NCI-H187 (cell line): ENCODE data around the gene CREB3L2.
A peak's percentile ranks its signal among the peaks of the same experiment; 100 is the strongest.
"Not testable (repeated sequence)": the region's sequence is repeated elsewhere in the genome, so short reads cannot be mapped to it uniquely, and the experiment has no call there.

ENCODE experiments used
- DNase-seq, 2 experiments: peaks; one replicate each; lab custom pipeline; 2025; lab: John Stamatoyannopoulos, UW

The CREB3L2 gene

DNA sequence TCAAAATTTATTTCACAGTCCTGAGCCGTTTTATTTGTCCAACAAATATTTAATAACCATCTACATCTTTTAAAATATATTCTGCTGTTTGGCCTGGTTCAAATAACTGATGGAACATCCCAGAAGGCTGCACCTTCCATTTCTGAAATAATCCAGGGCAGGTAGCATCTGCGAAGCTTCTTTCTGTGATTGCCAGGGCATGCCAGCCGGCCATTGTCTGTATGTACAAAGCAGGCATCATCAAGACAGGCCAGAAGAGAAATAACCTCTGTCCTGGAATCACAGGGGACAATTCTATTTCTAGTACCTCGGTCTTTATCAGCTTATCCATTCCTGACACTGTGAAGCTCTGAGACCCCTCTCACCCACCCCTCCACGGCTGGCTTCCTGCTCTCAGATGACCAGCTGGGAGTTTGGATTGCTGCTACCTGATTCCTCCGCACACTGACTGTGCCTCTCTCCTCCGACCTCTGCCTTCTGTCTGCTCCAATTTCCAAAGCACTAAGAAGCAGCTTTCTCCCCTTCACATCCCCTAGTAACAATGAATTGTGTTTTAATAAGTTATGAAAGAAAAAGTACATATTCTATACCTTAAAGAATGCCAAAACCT lies 163.1 kb downstream of the CREB3L2 start:
- DNase-seq = no peak

DNA sequence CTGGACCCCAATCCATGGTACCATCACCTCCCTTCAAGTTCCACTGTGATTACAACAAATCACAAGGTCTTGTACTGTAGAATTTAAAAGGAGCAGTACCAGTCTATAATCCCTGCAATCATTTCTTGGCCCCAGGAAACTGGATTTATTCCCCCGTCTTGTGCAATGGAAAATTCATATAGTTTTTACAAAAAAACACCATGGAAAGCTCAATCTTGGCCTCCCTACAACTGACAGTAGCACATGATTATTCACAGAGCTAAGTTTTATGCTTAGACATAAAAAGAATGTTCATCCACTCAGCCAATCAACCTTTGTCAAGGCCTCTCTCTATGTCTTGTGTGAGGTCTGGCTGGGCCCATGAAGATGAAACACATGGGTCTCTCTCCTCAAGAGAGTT lies 165.3 kb downstream of the CREB3L2 start:
- DNase-seq = no peak

DNA sequence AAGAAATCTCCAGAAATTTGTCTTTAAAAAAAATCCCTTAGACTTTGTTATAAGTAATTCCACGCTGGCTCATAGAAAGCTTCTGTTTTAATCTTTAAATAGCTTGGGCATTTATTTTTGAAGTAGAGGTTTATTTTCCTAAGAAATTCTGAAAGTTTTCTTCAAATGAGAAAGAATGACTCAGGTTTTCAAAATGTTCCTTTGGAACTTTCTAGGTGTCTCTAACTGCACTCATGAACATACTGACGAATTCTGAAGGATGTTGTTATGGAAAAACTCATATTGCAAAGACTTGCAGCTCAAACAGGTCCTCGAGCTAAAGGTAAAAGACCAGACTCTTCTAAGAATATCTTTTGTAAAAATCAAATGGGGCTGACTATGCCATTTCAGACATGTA lies 165.8 kb downstream of the CREB3L2 start:
- no peak for DNase-seq

DNA sequence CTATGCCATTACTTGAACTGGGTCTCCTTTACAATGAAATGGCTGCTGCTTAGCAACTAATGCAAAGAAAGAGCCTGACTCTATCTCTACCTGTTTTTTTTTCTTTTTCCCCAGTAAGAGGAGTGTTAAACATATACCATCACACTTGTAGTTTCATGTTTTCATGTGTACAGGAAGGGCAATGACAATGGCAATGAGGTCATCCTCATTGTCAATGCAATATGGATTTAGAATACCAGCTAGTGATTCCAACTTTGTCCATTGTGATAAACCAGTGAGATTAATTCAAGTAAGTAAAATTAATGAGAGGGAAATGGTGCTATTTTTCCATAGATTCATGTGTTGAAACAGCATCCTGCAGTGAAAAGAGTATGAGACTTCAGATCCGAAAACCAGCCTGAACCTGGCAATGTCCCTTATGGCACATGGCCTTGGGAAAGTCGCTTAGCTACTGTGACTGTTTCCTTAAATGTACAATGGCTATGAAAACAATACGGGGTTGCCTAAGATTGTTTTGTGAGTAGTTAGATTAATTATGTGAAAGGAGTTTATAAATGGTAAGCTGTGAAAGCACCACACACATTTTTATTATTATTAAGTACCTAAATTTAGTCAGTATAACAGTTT lies 166.3 kb downstream of the CREB3L2 start:
- DNase-seq = no peak

DNA sequence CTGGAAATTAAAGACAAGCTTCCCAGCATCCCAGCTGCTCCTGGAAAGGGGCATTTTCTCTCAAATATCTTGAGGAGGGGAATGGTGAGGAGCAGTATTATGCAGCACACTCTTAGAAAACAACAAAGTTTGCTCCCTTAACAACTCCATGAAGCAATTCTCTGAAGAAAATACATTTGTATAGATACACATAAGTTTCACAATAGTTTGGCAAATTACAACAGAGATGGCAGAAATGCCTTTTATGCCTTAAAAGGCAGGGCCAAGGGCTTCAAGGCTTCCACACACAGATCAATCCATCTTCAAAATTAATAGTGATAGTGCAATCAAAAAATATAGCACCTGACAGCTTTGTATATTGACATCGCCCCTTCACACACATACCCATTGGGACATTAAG lies 167.3 kb downstream of the CREB3L2 start:
- DNase-seq = no peak

DNA sequence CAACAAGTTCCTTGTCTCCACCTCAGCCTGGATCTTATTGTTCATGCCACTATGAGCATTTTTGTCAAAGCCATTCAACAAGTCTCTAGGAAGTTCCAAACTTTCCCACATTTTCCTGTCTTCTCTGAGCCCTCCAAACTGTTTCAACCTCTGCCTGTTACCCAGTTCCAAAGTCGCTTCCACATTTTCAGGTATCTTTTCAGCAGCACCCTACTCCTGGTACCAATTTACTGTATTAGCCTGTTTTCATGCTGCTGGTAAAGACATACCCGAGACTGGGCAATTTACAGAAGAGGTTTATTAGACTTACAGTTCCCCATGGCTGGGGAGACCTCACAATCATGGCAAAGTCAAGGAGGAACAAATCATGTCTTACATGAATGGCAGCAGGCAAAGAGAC lies 168.9 kb downstream of the CREB3L2 start:
- DNase-seq = not testable (repeated sequence)

DNA sequence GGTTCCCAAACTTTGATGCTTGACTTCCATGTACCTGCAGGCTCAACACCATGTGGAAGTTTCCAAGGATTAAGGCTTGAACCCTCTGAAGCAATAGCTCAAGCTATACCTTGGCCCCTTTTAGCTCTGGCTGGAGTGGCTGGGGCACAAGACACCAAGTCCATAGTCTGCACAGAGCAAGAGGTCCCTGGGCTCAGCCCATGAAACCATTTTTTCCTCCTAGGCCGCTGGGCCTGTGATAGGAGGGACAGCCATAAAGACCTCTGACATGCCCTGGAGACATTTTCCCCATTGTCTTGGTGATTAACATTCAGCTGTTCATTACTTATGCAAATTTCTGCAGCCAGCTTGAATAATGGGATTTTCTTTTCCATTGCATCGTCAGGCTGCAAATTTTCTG lies 169.5 kb downstream of the CREB3L2 start:
- no peak for DNase-seq

DNA sequence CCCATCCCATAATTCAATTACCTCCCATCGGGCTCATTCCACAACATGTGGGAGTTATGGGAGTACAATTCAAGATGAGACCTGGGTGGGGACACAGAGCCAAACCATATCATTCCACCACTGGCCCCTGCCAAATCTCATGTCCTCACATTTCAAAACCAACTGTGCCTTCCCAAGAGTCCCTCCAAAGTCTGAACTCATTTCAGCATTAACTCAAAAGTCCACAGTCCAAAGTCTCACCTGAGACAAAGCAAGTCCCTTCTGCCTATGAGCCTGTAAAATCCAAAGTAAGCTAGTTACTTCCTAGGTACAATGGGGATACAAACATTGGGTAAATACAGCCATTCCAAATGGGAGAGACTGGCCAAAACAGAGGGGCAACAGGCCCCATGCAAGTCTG lies 170.3 kb downstream of the CREB3L2 start:
- not testable (repeated sequence) for DNase-seq

DNA sequence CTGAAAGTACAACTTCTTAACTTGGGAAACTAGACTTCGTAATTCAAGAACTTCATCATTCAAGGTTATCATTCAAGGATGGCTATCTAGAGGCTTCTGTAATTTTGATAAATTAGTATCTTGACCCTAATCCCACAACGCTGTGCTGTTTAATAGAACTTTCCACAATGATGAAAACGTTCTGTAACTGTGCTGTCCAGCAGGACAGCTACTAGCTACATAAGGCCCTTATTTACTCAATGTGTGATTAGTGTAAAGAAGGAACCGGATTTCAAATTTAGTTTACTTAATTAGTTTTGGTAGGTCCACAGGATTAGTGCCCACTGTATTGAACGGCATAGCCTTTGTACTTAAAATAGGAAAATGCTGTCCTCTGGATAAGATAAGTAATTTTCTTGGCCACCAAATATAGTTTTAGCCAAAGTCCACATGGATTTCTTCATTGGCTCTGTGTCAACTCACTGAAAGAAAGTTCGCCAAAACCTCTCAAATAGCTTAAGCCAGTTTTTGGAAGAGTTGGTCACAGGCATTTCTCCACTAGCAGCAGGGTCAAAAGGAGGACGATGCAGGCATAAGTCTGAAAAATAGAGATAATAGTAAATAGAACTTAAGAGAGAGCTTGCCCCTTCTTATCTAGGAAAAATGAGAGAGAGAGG lies 172.4 kb downstream of the CREB3L2 start:
- DNase-seq = no peak

DNA sequence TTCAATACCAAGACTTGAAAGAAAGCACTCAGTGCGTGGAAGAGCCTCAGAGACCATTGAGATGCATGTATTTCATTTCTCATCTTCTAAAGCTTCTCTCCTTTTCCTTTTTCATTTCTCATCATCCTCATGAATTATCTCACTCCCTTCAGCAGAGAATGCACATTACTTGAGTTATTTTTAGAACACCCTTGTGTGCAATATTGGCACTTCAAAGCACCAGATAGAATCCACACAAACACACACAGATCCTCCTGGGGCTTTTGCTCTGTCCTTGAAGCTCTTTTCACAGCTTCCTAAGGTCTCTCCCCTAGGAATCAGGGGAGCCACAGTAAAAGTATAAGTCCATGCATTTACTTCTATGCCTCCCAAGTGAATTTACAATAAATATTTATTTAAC lies 173.4 kb downstream of the CREB3L2 start:
- DNase-seq = peak in 1 of 2 experiments; percentile 11

DNA sequence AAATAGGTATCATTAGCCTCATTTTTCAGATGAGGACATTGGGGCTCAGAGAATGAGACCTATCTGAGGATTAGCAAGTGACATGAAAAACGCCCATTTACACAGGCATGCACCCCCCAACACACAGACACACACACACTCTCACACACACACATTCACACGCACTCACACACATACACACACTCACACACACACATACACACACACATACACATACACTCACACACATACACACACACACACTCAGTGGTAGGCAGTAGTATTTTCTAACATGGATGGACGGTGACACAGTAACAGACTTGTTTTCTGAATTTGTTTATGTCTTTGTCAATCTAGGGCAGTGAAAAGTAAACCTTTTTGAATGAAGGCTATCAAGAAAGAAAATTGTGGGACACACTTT lies 176.4 kb downstream of the CREB3L2 start:
- DNase-seq = no peak
